HG03460 (cell line): ENCODE results near the gene DDX5.
"Not testable (repeated sequence)": the region's sequence is repeated elsewhere in the genome, so short reads cannot be mapped to it uniquely, and the experiment has no call there.

ENCODE experiments used
- ATAC-seq: cut with Tn5 transposase; IDR thresholded peaks from one replicate; pipeline ENCODE4 v1.9.1; 2021; ENCODE audit not compliant: unreplicated experiment

Gene DDX5

GRCh38 chr17:64508683-64509082, 2.6 kb upstream of the DDX5 start:
- ATAC-seq = no peak

- peak; percentile 11 for ATAC-seq
Measured at GRCh38 chr17:64507413-64507782, 1.3 kb upstream of the DDX5 start.

- ATAC-seq = peak; percentile 56
Measured at GRCh38 chr17:64506576-64507412, 705 bp upstream of the DDX5 start, which contains the start of gene CEP95. TSS of gene CEP95 (plus strand) at chr17:64506977. CDS start at chr17:64507098, 121 bp downstream.

GRCh38 chr17:64505340-64506200, 519 bp downstream of the DDX5 start:
- peak; percentile 21 for ATAC-seq

GRCh38 chr17:64504769-64505339, 1.2 kb downstream of the DDX5 start:
- no peak for ATAC-seq

- ATAC-seq = no peak
Measured at GRCh38 chr17:64503821-64504768, 2.0 kb downstream of the DDX5 start.

GRCh38 chr17:64503341-64503740, 2.7 kb downstream of the DDX5 start:
- no peak for ATAC-seq

GRCh38 chr17:64502809-64503208, 3.3 kb downstream of the DDX5 start:
- no peak for ATAC-seq

GRCh38 chr17:64502021-64502420, 4.1 kb downstream of the DDX5 start:
- ATAC-seq = no peak

- no peak for ATAC-seq
Measured at GRCh38 chr17:64500862-64501765, 5.0 kb downstream of the DDX5 start.

GRCh38 chr17:64500487-64500859, 5.6 kb downstream of the DDX5 start:
- no peak for ATAC-seq

- no peak for ATAC-seq
Measured at GRCh38 chr17:64499805-64500486, 6.1 kb downstream of the DDX5 start.

GRCh38 chr17:64498308-64499203, 7.5 kb downstream of the DDX5 start:
- no peak for ATAC-seq

GRCh38 chr17:64497565-64498035, 8.5 kb downstream of the DDX5 start:
- ATAC-seq = no peak

GRCh38 chr17:64496786-64497564, 9.1 kb downstream of the DDX5 start, which contains the start of gene POLG2:
TSS of gene POLG2 (minus strand) at chr17:64497054. CDS start at chr17:64496968, 86 bp downstream.
- peak; percentile 84 for ATAC-seq

GRCh38 chr17:64496348-64496785, 9.7 kb downstream of the DDX5 start:
- ATAC-seq = no peak

GRCh38 chr17:64495300-64495699, 10.8 kb downstream of the DDX5 start:
- ATAC-seq = not testable (repeated sequence)
